ENCODE data around the gene MYBBP1A. TPM values are rescaled to one million over a fixed set of nuclear protein-coding genes. Genes with fewer than 3 reads are reported as not detected.

MYBBP1A gene
- total RNA-seq, 1 experiment from 2014 or later = 123 TPM

- no peak for TF ChIP-seq CTCF (IDR thresholded peaks at IDR 0.05; ENCODE audit: unreplicated experiment)
- no peak overlapping the region for H3K4me3 Mint-ChIP-seq (ENCODE audit: unreplicated experiment)
- DNase-seq (ENCODE audit: unreplicated experiment) = no peak
- H3K27ac Mint-ChIP-seq (ENCODE audit: low read depth, unreplicated experiment) = no peak overlapping the region
- ChIA-PET CTCF (interaction anchor here (0.6 kb wide), 1 partner anchor 19 kb away, joined by 4 read pairs; the partner anchor contains the start of gene MYBBP1A), POLR2A (interaction anchor here (1.1 kb wide), 1 partner anchor 134 kb away, joined by 4 read pairs; no protein-coding TSS in a partner anchor)
- BruUV-seq (replicated peaks) = no TSS peak
- intact Hi-C loops (cut with micrococcal nuclease) = no loop called here
- H3K4me1 Mint-ChIP-seq (ENCODE audit: insufficient read depth, unreplicated experiment) = peaks cover 5% of the 10 kb centered on the region
- no peaks in the 10 kb centered on the region for H3K9me3 Mint-ChIP-seq (ENCODE audit: unreplicated experiment)
- H3K27me3 Mint-ChIP-seq (ENCODE audit: insufficient read depth, unreplicated experiment) = peaks cover 12% of the 10 kb centered on the region
- H3K36me3 Mint-ChIP-seq (ENCODE audit: insufficient read depth, unreplicated experiment) = peaks cover 50% of the 10 kb centered on the region
These were observed 19.4 kb downstream of the MYBBP1A start for GRCh38 chr17:4535667-4536258.

GRCh38 chr17:4534928-4535666 is 20.1 kb downstream of the MYBBP1A start:
- peaks cover 18% of the 10 kb centered on the region for H3K27me3 Mint-ChIP-seq (ENCODE audit: insufficient read depth, unreplicated experiment)
- no peak for TF ChIP-seq CTCF (IDR thresholded peaks at IDR 0.05; ENCODE audit: unreplicated experiment)
- no peaks in the 10 kb centered on the region for H3K9me3 Mint-ChIP-seq (ENCODE audit: unreplicated experiment)
- no peak overlapping the region for H3K27ac Mint-ChIP-seq (ENCODE audit: low read depth, unreplicated experiment)
- no peak overlapping the region for H3K4me3 Mint-ChIP-seq (ENCODE audit: unreplicated experiment)
- BruUV-seq (replicated peaks) = no TSS peak
- peaks cover 5% of the 10 kb centered on the region for H3K4me1 Mint-ChIP-seq (ENCODE audit: insufficient read depth, unreplicated experiment)
- H3K36me3 Mint-ChIP-seq (ENCODE audit: insufficient read depth, unreplicated experiment) = peaks cover 49% of the 10 kb centered on the region
- CTCF ChIA-PET = no interaction called here
- no peak for DNase-seq (ENCODE audit: unreplicated experiment)
- POLR2A ChIA-PET = interaction anchor here (0.6 to 1.1 kb wide), 3 partner anchors 19 to 349 kb away, joined by 3 to 4 read pairs (median 3); no protein-coding TSS in a partner anchor
- intact Hi-C loops (cut with micrococcal nuclease) = no loop called here

- intact Hi-C loops (cut with micrococcal nuclease) = no loop called here
- H3K27me3 Mint-ChIP-seq (ENCODE audit: insufficient read depth, unreplicated experiment) = peaks cover 23% of the 10 kb centered on the region
These were observed 20.7 kb downstream of the MYBBP1A start for GRCh38 chr17:4534515-4534914.

More at GRCh38 chr17:4534515-4534914, 20.7 kb downstream of the MYBBP1A start:
- ChIA-PET POLR2A (interaction anchor here (0.6 to 1.1 kb wide), 2 partner anchors 136 to 348 kb away, joined by 3 to 4 read pairs; no protein-coding TSS in a partner anchor), CTCF (no interaction called here)
- Mint-ChIP-seq H3K4me3 (ENCODE audit: unreplicated experiment) (no peak overlapping the region), H3K27ac (ENCODE audit: low read depth, unreplicated experiment) (no peak overlapping the region), H3K36me3 (ENCODE audit: insufficient read depth, unreplicated experiment) (peaks cover 48% of the 10 kb centered on the region), H3K4me1 (ENCODE audit: insufficient read depth, unreplicated experiment) (peaks cover 5% of the 10 kb centered on the region), H3K9me3 (ENCODE audit: unreplicated experiment) (no peaks in the 10 kb centered on the region)
- no peak for TF ChIP-seq CTCF (IDR thresholded peaks at IDR 0.05; ENCODE audit: unreplicated experiment)
- no peak for DNase-seq (ENCODE audit: unreplicated experiment)
- no TSS peak for BruUV-seq (replicated peaks)

All from MCF 10A (cell line).